Thyroid gland (tissue), 4 donors: ENCODE data around the gene SHLD2. TPM values are rescaled to one million over a fixed set of nuclear protein-coding genes. Genes with fewer than 3 reads are reported as not detected.
"Not testable (repeated sequence)": the region's sequence is repeated elsewhere in the genome, so short reads cannot be mapped to it uniquely, and the experiment has no call there.

Experiments
- DNase-seq, 2 donors: peaks; one replicate each; pipeline ENCODE4 v3.0.0-alpha.2; 2019
- H3K27ac ChIP-seq, 3 donors: fragments of 200-600 bp; sonication (generic); 1 replicate in 2 of 3; 2 replicates in 1 of 3; pipeline ENCODE4 v1.5.1; 2016 to 2019; ENCODE audit warnings: mild to moderate bottlenecking in 1 of 3, moderate library complexity in 1 of 3
- H3K27me3 ChIP-seq: fragments of 200-600 bp; sonication (generic); one replicate; pipeline ENCODE4 v1.5.1; 2019
- H3K36me3 ChIP-seq, 2 donors: fragments of 200-600 bp; sonication (generic); one replicate each; pipeline ENCODE4 v1.5.1; 2016 to 2019
- H3K4me1 ChIP-seq, 2 donors: fragments of 200-600 bp; sonication (generic); one replicate each; pipeline ENCODE4 v1.5.1; 2017 to 2019
- H3K4me3 ChIP-seq, 3 donors: fragments of 200-600 bp; sonication (generic); replicated peaks in 1 of 3; 1 replicate in 2 of 3; 2 replicates in 1 of 3; pipeline ENCODE4 v1.5.1; 2016; ENCODE audit warnings: mild to moderate bottlenecking in 1 of 3
- H3K9me3 ChIP-seq: fragments of 200-600 bp; sonication (generic); one replicate; pipeline ENCODE4 v1.5.1; 2017
- POLR2A ChIP-seq, 2 donors: fragments of 450-650 bp; IDR thresholded peaks; one replicate each; pipeline ENCODE4 v1.6.1; 2017; ENCODE audit warnings: antibody characterized with exemption in 2 of 2, mild to moderate bottlenecking in 2 of 2, moderate library complexity in 1 of 2
- WGBS, 2 donors: methylation state at CpG; one replicate each; pipeline ENCODE4 v1.1.5; 2017; 5-methylcytosine and 5-hydroxymethylcytosine counted together
- intact Hi-C: fragments of 100-400 bp; cut with DNase I; formaldehyde crosslinking; loops from one replicate; pipeline ENCODE4 v1.15.1; 2023
- total RNA-seq, 4 donors: library from RNA; depleted of rRNA; stranded (reverse); fragments of >200 nt; gene quantifications; one replicate each; pipeline ENCODE4 v1.2.3, GENCODE V29; 2016
- TF ChIP-seq, protein P1 (sequence below), 6 experiments: fragments of 200-600 bp in 3 of 6; fragments of 450-650 bp in 3 of 6; sonication (generic) in 3 of 6; IDR thresholded peaks; one replicate each; pipeline ENCODE4 v1.5.1; 2016 to 2019; ENCODE audit warnings: antibody characterized with exemption in 6 of 6, mild to moderate bottlenecking in 2 of 6, inconsistent platforms in 1 of 6, moderate library complexity in 1 of 6

SHLD2 gene
- total RNA-seq, 4 donors from 2014 or later, result 60.8 to 71.9 (median 63.6) TPM

DNA sequence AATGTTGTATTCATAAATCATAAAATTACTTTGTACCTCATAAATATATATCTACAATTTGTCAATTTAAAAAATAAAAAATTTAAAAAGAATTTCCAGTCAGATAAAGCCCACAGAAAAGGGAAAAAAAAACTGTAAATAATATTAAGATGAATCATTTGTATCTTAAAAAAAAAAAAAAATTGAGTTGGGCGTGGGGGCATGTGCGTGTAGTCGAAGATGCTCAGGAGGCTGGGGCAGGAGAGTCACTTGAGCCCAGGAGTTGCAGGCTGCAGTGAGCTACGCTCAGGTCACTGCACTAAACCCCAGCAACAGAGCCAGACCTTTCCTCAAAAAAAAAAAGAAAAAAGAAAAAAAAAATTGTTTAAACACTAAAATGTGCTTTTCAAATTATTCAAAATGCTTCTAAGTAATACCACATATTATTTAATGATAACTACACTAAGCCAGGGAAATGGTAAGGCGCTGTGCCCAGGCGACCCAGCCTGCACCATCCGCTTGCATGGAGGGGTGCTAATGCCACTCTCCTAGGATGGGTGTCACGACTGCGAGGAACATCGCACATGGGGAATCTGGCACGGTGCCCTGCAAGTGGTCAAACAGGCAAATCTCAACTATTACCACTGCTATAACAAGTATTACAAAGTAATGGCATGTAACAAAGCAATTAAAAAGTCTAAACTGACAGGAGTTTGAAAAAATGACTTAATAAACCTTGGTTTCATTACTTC is 15.7 kb upstream of the SHLD2 start:
- WGBS, 2 donors, result 62 to 65% methylated on average over 11 of the region's 11 CpGs
- no peak overlapping the region for H3K27ac ChIP-seq
- H3K9me3 ChIP-seq, result no peaks in the 10 kb centered on the region
- no peak overlapping the region for H3K4me3 ChIP-seq
- TF ChIP-seq, protein P1, sequence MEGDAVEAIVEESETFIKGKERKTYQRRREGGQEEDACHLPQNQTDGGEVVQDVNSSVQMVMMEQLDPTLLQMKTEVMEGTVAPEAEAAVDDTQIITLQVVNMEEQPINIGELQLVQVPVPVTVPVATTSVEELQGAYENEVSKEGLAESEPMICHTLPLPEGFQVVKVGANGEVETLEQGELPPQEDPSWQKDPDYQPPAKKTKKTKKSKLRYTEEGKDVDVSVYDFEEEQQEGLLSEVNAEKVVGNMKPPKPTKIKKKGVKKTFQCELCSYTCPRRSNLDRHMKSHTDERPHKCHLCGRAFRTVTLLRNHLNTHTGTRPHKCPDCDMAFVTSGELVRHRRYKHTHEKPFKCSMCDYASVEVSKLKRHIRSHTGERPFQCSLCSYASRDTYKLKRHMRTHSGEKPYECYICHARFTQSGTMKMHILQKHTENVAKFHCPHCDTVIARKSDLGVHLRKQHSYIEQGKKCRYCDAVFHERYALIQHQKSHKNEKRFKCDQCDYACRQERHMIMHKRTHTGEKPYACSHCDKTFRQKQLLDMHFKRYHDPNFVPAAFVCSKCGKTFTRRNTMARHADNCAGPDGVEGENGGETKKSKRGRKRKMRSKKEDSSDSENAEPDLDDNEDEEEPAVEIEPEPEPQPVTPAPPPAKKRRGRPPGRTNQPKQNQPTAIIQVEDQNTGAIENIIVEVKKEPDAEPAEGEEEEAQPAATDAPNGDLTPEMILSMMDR (IDR thresholded peaks at IDR 0.05), result no peak
- no peak for TF ChIP-seq POLR2A (IDR thresholded peaks at IDR 0.05)
- H3K36me3 ChIP-seq, result no peaks in the 10 kb centered on the region
- peaks cover 31 to 39% of the 10 kb centered on the region in 2 donors for H3K4me1 ChIP-seq
- intact Hi-C loops, result no loop called here
- no peaks in the 10 kb centered on the region for H3K27me3 ChIP-seq
- DNase-seq, result peak; percentile 60 to 63

DNA sequence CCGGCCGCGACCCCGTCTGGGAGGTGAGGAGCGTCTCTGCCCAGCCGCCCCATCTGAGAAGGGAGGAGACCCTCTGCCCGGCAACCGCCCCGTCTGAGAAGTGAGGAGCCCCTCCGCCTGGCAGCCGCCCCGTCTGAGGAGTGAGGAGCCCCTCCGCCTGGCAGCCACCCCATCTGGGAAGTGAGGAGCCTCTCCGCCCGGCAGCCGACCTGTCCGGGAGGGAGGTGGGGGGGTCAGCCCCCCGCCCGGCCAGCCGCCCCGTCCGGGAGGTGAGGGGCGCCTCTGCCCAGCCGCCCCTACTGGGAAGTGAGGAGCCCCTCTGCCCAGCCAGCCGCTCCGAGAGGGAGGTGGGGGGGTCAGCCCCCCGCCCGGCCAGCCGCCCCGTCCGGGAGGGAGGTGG is 14.4 kb upstream of the SHLD2 start:
- intact Hi-C loops, H3K27me3 ChIP-seq, H3K36me3 ChIP-seq, H3K9me3 ChIP-seq, H3K4me3 ChIP-seq, DNase-seq: not testable (repeated sequence)
- Histone ChIP-seq H3K4me1 (peaks cover 38 to 48% of the 10 kb centered on the region in 2 donors), H3K27ac (peak overlapping the region in 2 of 3 donors; percentile 71 to 87)
- 80% methylated on average over 1 of the region's 31 CpGs; no CpG with 5 or more reads in 1 of the 2 donors for WGBS, 2 donors

DNA sequence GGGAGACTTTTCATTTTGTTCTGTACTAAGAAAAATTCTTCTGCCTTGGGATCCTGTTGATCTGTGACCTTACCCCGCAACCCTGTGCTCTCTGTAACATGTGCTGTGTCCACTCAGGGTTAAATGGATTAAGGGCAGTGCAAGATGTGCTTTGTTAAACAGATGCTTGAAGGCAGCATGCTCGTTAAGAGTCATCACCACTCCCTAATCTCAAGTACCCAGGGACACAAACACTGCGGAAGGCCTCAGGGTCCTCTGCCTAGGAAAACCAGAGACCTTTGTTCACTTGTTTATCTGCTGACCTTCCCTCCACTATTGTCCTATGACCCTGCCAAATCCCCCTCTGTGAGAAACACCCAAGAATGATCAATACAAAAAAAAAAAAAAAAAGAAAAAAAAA is 13.4 kb upstream of the SHLD2 start:
- peak overlapping the region; percentile 76 to 90 (median 87) for H3K27ac ChIP-seq

DNA sequence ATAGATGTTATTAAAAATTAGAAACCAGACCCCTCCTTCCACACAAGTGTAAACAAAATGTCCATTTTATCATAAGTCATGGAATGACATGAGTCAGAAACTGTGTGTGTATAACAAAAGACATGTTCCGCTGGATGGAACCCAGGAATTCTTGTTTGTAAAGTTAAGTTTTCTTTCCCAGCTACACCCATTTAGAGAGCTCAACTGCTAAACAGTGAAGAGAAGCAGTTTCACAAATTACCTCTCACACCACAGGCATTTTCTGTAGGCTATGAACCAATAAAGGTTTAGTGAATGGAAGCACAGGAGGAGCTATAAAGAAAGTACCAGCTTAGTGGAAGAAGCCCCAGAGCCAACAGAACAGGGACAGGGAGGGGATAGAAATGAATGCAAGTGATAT is 12.8 kb upstream of the SHLD2 start:
- peak overlapping the region; percentile 63 to 90 (median 86) for H3K27ac ChIP-seq
- intact Hi-C loops, result not testable (repeated sequence)
- WGBS, 2 donors, result 24 to 35% methylated on average over 1 of the region's 1 CpG

More for the DNA sequence above, 13.4 kb upstream of the SHLD2 start:
- H3K4me3 ChIP-seq, intact Hi-C loops, H3K27me3 ChIP-seq, DNase-seq, H3K36me3 ChIP-seq, H3K9me3 ChIP-seq: not testable (repeated sequence)
- peaks cover 38 to 48% of the 10 kb centered on the region in 2 donors for H3K4me1 ChIP-seq
- 18 to 53% methylated on average over 3 of the region's 3 CpGs for WGBS, 2 donors

DNA sequence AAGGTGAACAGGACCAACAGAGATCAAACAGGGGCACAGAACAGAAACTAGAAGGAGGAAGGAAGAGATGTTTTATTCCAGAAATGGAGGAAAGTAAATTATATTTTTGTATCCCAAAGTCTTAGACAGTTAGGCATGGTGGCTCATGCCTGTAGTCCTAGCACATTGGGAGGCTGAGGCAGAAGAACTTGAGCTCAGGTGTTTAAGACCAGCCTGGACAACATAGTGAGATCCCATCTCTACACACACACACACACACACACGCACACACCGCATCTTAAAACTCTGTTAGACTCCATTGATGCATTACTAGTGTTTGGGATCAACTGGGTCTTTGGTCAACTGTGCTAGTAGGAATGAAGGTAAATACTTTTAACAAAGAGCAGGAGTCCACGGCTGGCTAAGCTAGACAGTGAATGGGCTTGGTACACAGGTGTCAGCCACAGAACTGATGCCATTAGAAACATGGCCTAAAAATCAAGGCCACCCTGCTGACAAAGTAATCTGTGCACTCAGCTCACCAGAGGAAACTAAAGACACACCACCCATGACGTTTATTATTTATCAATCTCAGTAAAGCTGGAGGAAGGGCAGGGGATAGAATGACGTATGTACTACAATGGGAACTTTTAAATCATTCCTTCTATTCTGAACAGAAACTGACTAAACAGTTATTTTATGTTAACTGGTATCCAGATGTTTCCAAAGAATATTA is 11.3 kb upstream of the SHLD2 start:
- Histone ChIP-seq H3K4me1 (peaks cover 37 to 51% of the 10 kb centered on the region in 2 donors), H3K27ac (peak overlapping the region; percentile 63 to 90 (median 86))
- H3K9me3 ChIP-seq, H3K36me3 ChIP-seq, DNase-seq, H3K4me3 ChIP-seq, intact Hi-C loops, H3K27me3 ChIP-seq: not testable (repeated sequence)
- 52 to 64% methylated on average over 5 of the region's 5 CpGs for WGBS, 2 donors

More for the DNA sequence above, 12.8 kb upstream of the SHLD2 start:
- not testable (repeated sequence) for H3K36me3 ChIP-seq, DNase-seq, H3K9me3 ChIP-seq, H3K4me3 ChIP-seq, H3K27me3 ChIP-seq
- peaks cover 35 to 45% of the 10 kb centered on the region in 2 donors for H3K4me1 ChIP-seq
- TF ChIP-seq POLR2A (IDR thresholded peaks at IDR 0.05), result peak in 1 of 2 donors; percentile 70

DNA sequence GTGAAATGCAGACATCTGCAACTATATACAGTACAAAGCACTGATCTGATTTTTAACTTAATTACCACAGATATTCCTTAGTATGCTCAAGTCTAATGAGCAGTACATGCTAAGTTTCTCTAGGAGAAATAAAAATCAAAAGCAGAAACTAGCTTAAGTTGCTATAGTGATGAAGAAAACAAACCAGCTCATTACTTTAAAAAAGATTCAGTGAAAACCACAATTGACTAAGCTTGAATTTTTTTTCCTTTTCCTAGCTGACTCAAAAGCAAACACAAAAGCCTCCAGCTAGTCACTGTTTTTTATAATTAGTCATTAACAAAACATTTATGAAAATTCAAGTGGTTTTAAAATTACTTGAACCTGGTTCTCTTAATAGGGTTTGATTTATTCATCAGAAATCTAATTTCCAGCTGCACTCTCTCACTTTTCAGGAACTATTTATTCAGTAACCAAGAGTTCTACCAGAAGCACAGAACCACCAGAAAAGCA is 10.7 kb upstream of the SHLD2 start:
- H3K9me3 ChIP-seq, H3K4me3 ChIP-seq, intact Hi-C loops, DNase-seq, H3K27me3 ChIP-seq, H3K36me3 ChIP-seq: not testable (repeated sequence)
- Histone ChIP-seq H3K4me1 (peaks cover 38 to 54% of the 10 kb centered on the region in 2 donors), H3K27ac (peak overlapping the region; percentile 63 to 90 (median 86))

DNA sequence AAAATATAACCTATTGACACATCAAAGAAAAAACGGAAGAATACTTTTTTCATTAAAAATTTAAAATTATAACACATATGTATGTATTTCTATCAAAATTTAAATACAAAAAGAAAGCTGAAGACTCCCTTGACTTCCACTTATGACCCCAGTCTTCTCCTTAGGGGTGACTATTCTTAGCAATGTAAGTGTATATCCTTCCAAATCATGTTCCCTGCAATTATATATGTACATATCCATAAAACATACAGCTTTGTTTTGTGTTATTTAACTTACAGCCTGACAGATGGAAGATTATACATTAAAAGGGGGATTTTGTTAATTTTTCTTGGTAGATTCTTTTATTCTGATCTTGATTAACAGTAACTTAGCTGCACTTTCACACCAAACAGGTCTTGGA is 9.5 kb upstream of the SHLD2 start:
- peaks cover 49 to 63% of the 10 kb centered on the region in 2 donors for H3K4me1 ChIP-seq
- TF ChIP-seq, protein P1 (IDR thresholded peaks at IDR 0.05), result no peak
- TF ChIP-seq POLR2A (IDR thresholded peaks at IDR 0.05), result no peak
- 91 to 97% methylated on average over 1 of the region's 1 CpG for WGBS, 2 donors
- DNase-seq, result no peak
- H3K27ac ChIP-seq, result peak overlapping the region in 2 of 3 donors; percentile 9 to 31
- intact Hi-C loops, result no loop called here
- no peaks in the 10 kb centered on the region for H3K36me3 ChIP-seq
- H3K4me3 ChIP-seq, result no peak overlapping the region
- H3K27me3 ChIP-seq, result no peaks in the 10 kb centered on the region
- no peaks in the 10 kb centered on the region for H3K9me3 ChIP-seq
